ENCODE results near the gene SUMO3.

The SUMO3 gene

DNA sequence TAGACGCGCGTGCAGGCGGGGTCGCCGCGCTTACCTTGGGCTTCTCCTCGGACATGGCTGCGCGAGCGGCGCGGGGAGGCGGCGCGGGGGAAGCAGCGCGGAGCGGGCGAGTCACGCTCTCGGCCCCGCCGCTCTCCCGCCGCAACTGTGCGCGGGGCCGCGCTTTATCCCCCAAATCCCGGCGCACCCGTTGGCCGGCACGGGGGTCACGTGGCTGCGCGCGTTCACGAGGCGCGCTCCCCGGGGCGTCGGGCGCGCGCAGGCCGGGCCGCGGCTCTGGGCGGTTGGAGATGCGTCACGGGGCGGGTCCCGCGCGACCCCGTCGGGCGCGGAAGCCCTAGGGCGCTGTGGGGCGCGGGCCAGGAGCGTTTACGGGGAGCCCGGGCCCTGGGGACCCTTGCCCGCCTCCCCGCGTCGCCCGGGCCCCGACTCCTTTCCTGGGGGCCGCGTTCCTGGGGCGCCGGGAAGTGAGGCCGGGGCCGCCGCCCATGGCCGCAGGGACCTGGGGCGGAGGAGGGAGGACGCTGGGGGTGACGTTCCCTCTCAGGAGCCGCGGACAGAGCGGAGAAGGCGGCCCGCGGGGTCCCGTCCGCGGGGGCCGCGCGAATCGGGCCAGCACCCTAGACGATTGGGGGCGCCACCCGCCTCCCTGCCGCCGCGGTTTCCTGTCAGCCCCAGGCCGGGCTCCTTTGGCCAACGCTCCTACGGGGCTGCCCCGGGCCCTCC is at the start of gene SUMO3:
SUMO3 (minus strand) TSS at position 149 of the 726 bp plus-strand sequence; CDS start at position 55, 94 bp downstream.
- H3K27ac ChIP-seq = peak within 1 kb of the TSS; percentile 43
- TF ChIP-seq ZFX (IDR thresholded peaks at IDR 0.05; ENCODE audit: borderline replicate concordance) = no peak
- TF ChIP-seq, protein P1, sequence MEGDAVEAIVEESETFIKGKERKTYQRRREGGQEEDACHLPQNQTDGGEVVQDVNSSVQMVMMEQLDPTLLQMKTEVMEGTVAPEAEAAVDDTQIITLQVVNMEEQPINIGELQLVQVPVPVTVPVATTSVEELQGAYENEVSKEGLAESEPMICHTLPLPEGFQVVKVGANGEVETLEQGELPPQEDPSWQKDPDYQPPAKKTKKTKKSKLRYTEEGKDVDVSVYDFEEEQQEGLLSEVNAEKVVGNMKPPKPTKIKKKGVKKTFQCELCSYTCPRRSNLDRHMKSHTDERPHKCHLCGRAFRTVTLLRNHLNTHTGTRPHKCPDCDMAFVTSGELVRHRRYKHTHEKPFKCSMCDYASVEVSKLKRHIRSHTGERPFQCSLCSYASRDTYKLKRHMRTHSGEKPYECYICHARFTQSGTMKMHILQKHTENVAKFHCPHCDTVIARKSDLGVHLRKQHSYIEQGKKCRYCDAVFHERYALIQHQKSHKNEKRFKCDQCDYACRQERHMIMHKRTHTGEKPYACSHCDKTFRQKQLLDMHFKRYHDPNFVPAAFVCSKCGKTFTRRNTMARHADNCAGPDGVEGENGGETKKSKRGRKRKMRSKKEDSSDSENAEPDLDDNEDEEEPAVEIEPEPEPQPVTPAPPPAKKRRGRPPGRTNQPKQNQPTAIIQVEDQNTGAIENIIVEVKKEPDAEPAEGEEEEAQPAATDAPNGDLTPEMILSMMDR (IDR thresholded peaks at IDR 0.05) = no peak

DNA sequence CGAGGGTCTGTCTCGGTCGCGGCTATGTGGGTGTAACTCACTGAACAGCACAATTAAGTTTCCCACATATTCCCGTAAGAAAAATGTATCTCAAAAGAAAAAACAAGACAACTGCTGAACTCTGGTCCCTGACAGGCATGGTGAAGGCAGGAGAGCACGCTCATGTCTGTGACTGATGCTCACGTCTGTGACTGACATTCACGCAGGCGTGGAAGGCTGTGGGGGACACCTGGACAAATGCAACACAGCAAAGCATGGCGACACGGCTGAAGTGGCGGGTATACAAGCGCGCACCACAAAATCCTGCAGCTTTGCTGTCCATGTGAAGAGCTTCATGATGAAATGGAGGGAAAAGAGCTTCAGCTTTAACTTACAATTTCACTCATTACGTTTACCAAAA is 49.6 kb upstream of the SUMO3 start:
- H3K27ac ChIP-seq = no peak overlapping the region

DNA sequence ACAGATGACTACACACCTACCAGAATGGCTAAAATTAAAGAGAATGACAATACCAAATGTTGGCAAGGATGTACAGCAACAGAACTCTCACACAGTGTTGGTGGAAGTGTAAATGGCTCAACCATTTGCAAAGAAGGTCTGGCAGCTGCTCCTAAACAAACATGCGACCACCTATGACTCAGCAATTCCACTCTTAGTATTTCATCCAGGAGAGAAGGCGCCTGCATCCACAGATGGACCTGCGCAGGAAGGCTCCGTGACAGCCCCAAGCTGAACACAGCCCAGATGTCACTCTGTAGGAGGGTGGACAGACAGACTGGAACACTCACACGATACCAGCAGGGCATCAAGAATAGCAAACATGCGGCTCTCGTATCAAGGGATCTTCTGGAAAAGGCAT is 48.9 kb upstream of the SUMO3 start:
- no peak overlapping the region for H3K27ac ChIP-seq
- TF ChIP-seq, protein P1 (IDR thresholded peaks at IDR 0.05) = no peak
- TF ChIP-seq ZFX (IDR thresholded peaks at IDR 0.05; ENCODE audit: borderline replicate concordance) = no peak

More for the DNA sequence above, 49.6 kb upstream of the SUMO3 start:
- TF ChIP-seq, protein P1 (IDR thresholded peaks at IDR 0.05) = no peak
- TF ChIP-seq ZFX (IDR thresholded peaks at IDR 0.05; ENCODE audit: borderline replicate concordance) = no peak

DNA sequence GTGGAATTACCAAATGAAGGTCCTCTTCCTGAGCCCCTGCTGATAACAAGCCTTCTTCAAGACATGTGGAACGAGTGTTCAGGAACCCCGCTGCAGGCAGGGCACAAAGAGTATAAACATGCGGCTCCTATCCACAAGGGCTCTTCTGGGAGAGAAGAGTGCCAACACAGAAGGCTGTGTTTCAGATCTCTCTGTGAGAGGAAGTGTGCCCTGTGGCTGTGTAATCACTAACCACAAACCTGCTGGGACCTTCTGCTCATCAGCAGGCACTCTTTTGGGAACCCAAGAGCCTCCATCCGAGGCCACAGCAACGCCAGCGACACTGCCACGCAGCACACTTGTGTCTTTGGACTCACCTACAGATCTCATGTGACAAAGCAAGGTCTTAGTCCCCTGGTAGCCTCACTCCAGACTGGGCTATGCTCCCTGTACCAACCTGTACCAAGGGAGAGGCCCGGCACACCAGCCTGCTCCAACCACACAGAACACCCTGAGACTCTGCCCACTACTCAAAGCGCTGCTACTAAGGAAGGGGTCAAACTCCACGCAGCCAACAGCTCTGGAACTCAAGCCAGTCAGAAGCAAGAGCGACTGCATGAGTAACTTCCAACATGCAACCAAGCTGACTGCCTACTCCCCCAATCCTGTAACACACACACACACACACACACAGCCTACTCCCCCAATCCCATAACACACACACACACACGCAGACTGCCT is 47.9 kb upstream of the SUMO3 start:
- TF ChIP-seq, protein P1 (IDR thresholded peaks at IDR 0.05) = no peak
- no peak for TF ChIP-seq ZFX (IDR thresholded peaks at IDR 0.05; ENCODE audit: borderline replicate concordance)
- H3K27ac ChIP-seq = no peak overlapping the region

DNA sequence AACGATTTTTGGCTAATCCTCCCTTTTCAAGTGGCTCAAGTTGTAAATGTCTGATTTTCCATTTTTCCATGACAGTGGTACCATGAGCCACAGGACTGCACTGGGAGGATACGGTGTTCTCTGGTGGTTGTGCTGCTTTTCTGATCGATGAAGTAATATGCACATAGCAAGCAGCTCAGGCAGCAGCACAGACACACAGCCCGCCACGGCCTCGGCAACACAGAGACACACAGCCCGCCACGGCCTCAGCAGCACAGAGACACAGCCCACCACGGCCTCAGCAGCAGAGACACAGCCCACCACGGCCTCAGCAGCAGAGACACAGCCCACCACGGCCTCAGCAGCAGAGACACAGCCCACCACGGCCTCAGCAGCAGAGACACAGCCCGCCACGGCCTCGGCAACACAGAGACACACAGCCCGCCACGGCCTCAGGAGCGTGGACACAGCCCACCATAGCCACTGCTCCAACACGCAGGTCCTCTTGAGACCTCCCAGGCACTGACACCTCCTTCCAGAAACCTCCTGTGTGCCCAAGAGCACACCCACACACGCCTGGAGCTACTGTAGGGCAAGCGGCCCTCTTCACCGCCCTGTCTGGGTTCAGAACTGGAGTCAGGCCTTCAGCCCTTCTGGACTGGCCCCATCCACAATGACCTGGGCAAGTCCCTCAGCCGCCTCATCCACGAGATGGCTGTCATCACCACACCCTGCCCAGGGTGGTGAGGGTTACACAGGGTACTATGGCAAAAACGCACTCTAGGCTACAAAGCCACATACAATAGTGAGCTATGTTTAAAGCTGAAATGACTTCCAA is 45.2 kb upstream of the SUMO3 start:
- H3K27ac ChIP-seq = no peak overlapping the region
- TF ChIP-seq ZFX (IDR thresholded peaks at IDR 0.05; ENCODE audit: borderline replicate concordance) = no peak
- TF ChIP-seq, protein P1 (IDR thresholded peaks at IDR 0.05) = no peak

DNA sequence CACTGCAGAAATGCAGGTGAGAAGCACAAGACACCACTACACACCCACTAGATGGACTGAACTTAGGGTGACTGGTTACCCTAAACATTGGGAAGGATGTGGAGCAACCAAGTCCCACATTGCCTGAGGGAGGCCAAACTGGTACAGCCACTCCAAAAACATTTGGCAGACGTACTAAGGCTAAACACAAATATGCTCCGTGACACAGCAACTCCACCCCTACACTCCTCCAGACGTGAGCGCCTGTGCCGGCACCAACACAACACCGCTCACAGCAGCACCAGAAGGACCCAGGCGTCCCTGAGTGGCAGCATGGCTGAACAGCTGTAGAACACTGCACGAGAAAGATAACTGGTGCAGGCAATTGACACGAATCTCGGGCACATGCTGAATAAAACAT is 40.9 kb upstream of the SUMO3 start:
- H3K27ac ChIP-seq = no peak overlapping the region
- TF ChIP-seq, protein P1 (IDR thresholded peaks at IDR 0.05) = no peak
- no peak for TF ChIP-seq ZFX (IDR thresholded peaks at IDR 0.05; ENCODE audit: borderline replicate concordance)

Measured in 22Rv1 (cell line).